Loucy (cell line): ENCODE results near the gene ZCCHC14.
"Not testable (repeated sequence)": the region's sequence is repeated elsewhere in the genome, so short reads cannot be mapped to it uniquely, and the experiment has no call there.

Source experiments
- H2AFZ ChIP-seq: fragments of 200-600 bp; sonication (generic); 2 replicates; pipeline ENCODE4 v1.6.0; 2016; ENCODE audit warnings: antibody characterized with exemption, mild to moderate bottlenecking, low read length, moderate library complexity
- H3F3A ChIP-seq: fragments of 200-600 bp; 2 replicates; pipeline ENCODE4 v1.6.0; 2016; ENCODE audit warnings: antibody characterized with exemption, low read depth, mild to moderate bottlenecking
- H3K27me3 ChIP-seq: fragments of 200-600 bp; sonication (generic); 2 replicates; pipeline ENCODE4 v1.6.1; 2014; ENCODE audit warnings: low read length, mild to moderate bottlenecking; ENCODE audit not compliant: insufficient read depth, poor library complexity, severe bottlenecking
- H3K36me3 ChIP-seq: fragments of 200-600 bp; sonication (generic); 2 replicates; pipeline ENCODE4 v1.6.1; 2016; ENCODE audit warnings: low read length; ENCODE audit not compliant: insufficient read depth
- H3K4me1 ChIP-seq: fragments of 200-600 bp; sonication (generic); 2 replicates; pipeline ENCODE4 v1.5.1; 2014; ENCODE audit warnings: low read length, mild to moderate bottlenecking; ENCODE audit not compliant: insufficient read depth, poor library complexity, severe bottlenecking
- H3K4me2 ChIP-seq: fragments of 200-600 bp; sonication (generic); 2 replicates; pipeline ENCODE4 v1.6.0; 2014; ENCODE audit warnings: antibody characterized with exemption, low read length, low read depth, mild to moderate bottlenecking; ENCODE audit not compliant: poor library complexity, severe bottlenecking
- H3K4me3 ChIP-seq: fragments of 200-600 bp; sonication (generic); 2 replicates; pipeline ENCODE4 v1.5.1; 2014; ENCODE audit warnings: low read length, mild to moderate bottlenecking, mixed read lengths; ENCODE audit not compliant: poor library complexity, severe bottlenecking
- H3K79me2 ChIP-seq: fragments of 200-600 bp; sonication (generic); 2 replicates; pipeline ENCODE4 v1.6.1; 2014; ENCODE audit warnings: low read length; ENCODE audit not compliant: insufficient read depth
- H3K9ac ChIP-seq: fragments of 200-600 bp; sonication (generic); 2 replicates; pipeline ENCODE4 v1.6.0; 2014; ENCODE audit warnings: mild to moderate bottlenecking, low read depth, low read length, moderate library complexity; ENCODE audit not compliant: poor library complexity, severe bottlenecking
- H3K9me2 ChIP-seq: fragments of 200-600 bp; sonication (generic); replicated peaks from 2 replicates; pipeline ENCODE4 v1.6.1; 2016; ENCODE audit warnings: low read depth, low read length, mixed read lengths
- H3K9me3 ChIP-seq: fragments of 200-600 bp; sonication (generic); 2 replicates; pipeline ENCODE4 v1.6.1; 2014; ENCODE audit warnings: mild to moderate bottlenecking, antibody characterized with exemption, low read length, low read depth; ENCODE audit not compliant: insufficient read depth
- H4K20me1 ChIP-seq: fragments of 200-600 bp; sonication (generic); 2 replicates; pipeline ENCODE4 v1.6.0; 2014; ENCODE audit warnings: antibody characterized with exemption, low read length, mild to moderate bottlenecking; ENCODE audit not compliant: insufficient read depth, poor library complexity, severe bottlenecking
- EZH2phosphoT487 ChIP-seq: fragments of 200-600 bp; IDR thresholded peaks from 2 replicates; pipeline ENCODE4 v1.6.1; 2018; ENCODE audit warnings: antibody characterized with exemption, mild to moderate bottlenecking, moderate library complexity, borderline replicate concordance
- TF ChIP-seq, protein P1 (sequence below): fragments of 200-600 bp; sonication (generic); conservative IDR thresholded peaks from 2 replicates; pipeline ENCODE4 v1.5.1; 2014; ENCODE audit warnings: mild to moderate bottlenecking, antibody characterized with exemption, low read length

ZCCHC14 gene

DNA sequence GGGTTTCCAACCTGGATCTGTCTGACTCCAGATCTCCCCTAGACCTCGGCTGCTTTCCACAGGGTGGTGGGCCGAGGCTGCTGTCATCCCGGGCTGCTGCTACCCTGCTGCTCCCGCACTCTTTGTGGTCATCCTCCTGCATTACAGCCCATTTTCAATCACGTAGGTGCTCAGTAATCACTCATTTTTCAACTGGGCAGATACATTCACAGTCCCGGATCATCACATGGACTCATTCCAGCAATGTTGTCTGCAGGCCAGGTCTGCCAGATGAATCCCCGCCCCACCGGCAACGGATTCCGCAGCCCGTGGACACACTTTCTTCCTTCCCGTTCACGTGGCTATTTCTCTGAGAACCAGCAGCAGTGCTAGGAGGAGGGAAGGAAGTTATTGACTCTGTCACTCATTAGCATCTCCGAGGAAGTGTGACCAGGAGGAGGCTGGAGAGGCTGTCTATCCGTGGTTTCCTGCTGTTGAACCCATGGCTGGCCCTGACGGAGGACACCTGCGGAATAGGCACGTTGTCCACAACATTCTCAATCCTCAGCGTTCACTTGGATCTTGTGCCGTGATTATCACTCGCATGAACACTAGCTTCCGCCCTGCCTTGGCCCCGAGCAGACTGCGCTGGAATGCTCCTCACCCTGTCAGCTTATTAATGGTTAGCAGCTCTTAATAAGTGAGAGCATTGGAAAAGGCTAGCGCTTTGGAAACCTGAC lies 14.7 kb upstream of the ZCCHC14 start:
- Histone ChIP-seq H3K36me3 (no peaks in the 10 kb centered on the region), H3K4me1 (no peaks in the 10 kb centered on the region), H3K79me2 (no peaks in the 10 kb centered on the region), H4K20me1 (no peaks in the 10 kb centered on the region), H3K27me3 (no peaks in the 10 kb centered on the region), H3K4me2 (no peak overlapping the region), H3K9me3 (no peaks in the 10 kb centered on the region), H3K4me3 (no peak overlapping the region), H3K9ac (no peak overlapping the region), H3K9me2 (no peaks in the 10 kb centered on the region), H2AFZ (no peak overlapping the region), H3F3A (no peaks in the 10 kb centered on the region)
- TF ChIP-seq, protein P1, sequence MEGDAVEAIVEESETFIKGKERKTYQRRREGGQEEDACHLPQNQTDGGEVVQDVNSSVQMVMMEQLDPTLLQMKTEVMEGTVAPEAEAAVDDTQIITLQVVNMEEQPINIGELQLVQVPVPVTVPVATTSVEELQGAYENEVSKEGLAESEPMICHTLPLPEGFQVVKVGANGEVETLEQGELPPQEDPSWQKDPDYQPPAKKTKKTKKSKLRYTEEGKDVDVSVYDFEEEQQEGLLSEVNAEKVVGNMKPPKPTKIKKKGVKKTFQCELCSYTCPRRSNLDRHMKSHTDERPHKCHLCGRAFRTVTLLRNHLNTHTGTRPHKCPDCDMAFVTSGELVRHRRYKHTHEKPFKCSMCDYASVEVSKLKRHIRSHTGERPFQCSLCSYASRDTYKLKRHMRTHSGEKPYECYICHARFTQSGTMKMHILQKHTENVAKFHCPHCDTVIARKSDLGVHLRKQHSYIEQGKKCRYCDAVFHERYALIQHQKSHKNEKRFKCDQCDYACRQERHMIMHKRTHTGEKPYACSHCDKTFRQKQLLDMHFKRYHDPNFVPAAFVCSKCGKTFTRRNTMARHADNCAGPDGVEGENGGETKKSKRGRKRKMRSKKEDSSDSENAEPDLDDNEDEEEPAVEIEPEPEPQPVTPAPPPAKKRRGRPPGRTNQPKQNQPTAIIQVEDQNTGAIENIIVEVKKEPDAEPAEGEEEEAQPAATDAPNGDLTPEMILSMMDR: no peak
- TF ChIP-seq EZH2phosphoT487: no peak

DNA sequence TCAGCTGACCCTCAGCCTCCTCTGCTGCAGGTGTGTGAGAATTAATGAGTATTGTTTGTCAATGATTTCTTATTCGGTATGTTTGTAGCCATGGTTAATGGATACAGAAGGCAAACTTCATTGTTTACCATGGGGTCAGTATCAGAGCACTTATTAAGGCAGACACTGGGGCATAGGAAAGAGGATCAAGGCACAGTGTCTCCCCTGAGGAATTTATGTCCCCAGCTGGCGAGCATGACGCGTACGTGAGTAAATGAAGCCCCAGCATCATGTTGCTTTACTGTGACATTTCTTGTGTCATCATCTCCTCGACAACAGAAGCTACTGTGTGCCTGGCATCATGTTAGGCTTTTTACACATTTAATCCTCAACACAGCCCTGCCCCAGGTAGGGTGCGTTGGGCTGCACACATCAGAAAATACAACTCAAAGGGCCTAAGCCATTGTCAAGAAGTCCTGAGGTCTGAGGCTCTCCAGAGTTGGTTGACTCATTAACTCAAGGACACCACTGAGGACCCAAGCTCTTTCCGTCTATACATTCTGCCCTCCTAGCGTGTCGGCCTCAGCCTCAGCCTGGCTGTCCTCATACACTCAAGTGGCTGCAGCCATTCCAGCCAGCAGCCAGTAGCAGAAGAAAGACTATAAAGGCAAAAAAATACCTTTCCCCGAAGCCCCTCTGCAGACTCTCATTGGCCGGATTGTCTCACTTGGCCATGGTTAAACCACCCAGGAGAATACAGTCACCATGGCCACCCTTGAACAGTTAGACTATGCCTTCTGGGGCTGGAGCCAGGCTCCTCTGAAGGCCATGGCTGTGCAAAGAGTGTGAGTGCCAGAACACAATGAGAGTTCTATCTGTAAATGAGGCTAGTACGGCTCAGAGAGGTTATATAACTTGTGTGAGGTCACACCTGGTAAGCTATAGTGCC lies 13.9 kb upstream of the ZCCHC14 start:
- Histone ChIP-seq H3K4me3 (no peak overlapping the region), H3K79me2 (no peaks in the 10 kb centered on the region), H3K9me2 (no peaks in the 10 kb centered on the region), H2AFZ (no peak overlapping the region), H4K20me1 (no peaks in the 10 kb centered on the region), H3K27me3 (no peaks in the 10 kb centered on the region), H3K9ac (no peak overlapping the region), H3K4me2 (no peak overlapping the region), H3K4me1 (no peaks in the 10 kb centered on the region), H3F3A (no peaks in the 10 kb centered on the region), H3K36me3 (no peaks in the 10 kb centered on the region), H3K9me3 (no peaks in the 10 kb centered on the region)
- TF ChIP-seq EZH2phosphoT487: no peak
- TF ChIP-seq, protein P1: no peak

DNA sequence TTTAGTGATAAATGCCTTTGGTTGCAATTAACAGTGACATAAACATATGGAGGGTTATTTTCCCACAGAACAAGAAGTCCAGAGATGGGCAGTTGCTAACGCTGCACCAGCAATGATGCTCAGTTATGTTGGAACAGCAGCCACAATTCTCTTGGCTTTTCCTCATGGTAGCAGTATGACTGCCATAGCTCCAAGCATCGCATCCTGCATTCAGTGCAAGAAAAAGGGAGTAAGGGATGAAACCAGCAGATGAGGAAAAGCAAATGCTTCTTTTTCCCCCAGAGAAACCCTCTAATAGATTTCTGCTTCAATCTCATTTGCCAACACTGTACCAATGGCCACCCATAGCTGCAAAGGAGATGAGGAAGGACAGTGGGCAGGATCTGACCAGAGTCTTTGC lies 13.0 kb upstream of the ZCCHC14 start:
- Histone ChIP-seq H3K9ac (no peak overlapping the region), H3F3A (no peaks in the 10 kb centered on the region)

DNA sequence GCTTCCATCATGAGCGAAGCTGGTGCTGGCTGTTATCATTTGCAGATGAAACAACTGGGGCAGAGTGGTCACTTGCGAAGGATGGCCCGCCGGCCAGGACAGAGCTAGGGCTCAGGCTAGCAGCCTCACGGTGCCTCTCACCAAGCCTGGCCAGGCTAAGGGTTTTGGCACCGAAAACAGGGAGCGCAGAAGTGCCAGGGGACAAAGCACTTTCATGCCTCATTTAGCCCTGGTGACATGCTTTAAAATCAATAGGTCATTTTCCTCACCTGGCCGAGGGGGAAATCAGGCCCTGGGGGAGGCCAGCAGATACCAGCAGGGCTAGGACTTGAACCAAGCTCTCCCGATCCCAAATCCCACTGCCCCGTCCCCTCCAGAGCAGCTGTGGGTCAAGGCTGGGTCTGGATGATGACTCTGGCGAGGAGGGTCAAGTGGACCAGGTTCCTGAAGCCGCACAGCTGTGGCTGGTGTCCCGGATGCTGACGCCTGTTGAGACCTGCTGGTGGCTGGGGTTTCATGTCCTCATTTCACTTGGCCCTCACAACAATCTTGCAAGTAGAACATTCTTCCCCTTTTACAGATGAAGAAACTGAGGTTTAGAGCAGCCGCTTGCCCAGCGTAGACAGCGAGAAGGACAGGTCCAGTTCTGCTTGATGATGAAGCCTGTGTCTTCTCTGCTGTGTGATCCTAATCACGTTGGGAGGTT lies 10.6 kb upstream of the ZCCHC14 start:
- H2AFZ ChIP-seq, H3K4me2 ChIP-seq, H3K9me2 ChIP-seq, H3F3A ChIP-seq, H3K4me1 ChIP-seq, H3K4me3 ChIP-seq, H4K20me1 ChIP-seq, H3K9me3 ChIP-seq, H3K9ac ChIP-seq, H3K36me3 ChIP-seq, H3K79me2 ChIP-seq, H3K27me3 ChIP-seq: not testable (repeated sequence)

More for the DNA sequence above, 13.0 kb upstream of the ZCCHC14 start:
- no peaks in the 10 kb centered on the region for H3K9me2 ChIP-seq
- no peaks in the 10 kb centered on the region for H3K79me2 ChIP-seq
- H3K4me2 ChIP-seq: no peak overlapping the region
- H3K4me1 ChIP-seq: no peaks in the 10 kb centered on the region
- H3K9me3 ChIP-seq: no peaks in the 10 kb centered on the region
- H3K27me3 ChIP-seq: no peaks in the 10 kb centered on the region
- no peaks in the 10 kb centered on the region for H3K36me3 ChIP-seq
- TF ChIP-seq, protein P1: no peak
- TF ChIP-seq EZH2phosphoT487: no peak
- no peak overlapping the region for H2AFZ ChIP-seq
- no peaks in the 10 kb centered on the region for H4K20me1 ChIP-seq
- no peak overlapping the region for H3K4me3 ChIP-seq
